H9 (cell line): ENCODE measurements around the gene C1orf159. TPM values are rescaled to one million over a fixed set of nuclear protein-coding genes. Genes with fewer than 3 reads are reported as not detected.

Source experiments
- DNase-seq: peaks from one replicate; pipeline ENCODE4 v3.0.0-alpha.2; 2017
- H2AFZ ChIP-seq: one replicate; pipeline ENCODE4 v1.6.1; 2013; ENCODE audit warnings: mild to moderate bottlenecking, low read length, control low read depth, moderate library complexity
- H2AK5ac ChIP-seq: 2 replicates; pipeline ENCODE4 v1.6.1; 2013; ENCODE audit warnings: low read length, control low read depth, mixed read lengths; ENCODE audit not compliant: insufficient read length
- H2BK120ac ChIP-seq: one replicate; pipeline ENCODE4 v1.6.1; 2013; ENCODE audit warnings: low read depth, mild to moderate bottlenecking, low read length, control low read depth, inconsistent platforms; ENCODE audit not compliant: poor library complexity, severe bottlenecking
- H2BK12ac ChIP-seq: 2 replicates; pipeline ENCODE4 v1.6.1; 2013; ENCODE audit warnings: low read length, control low read depth, mixed read lengths, low read depth; ENCODE audit not compliant: insufficient read length
- H2BK15ac ChIP-seq: 2 replicates; pipeline ENCODE4 v1.6.1; 2013; ENCODE audit warnings: low read depth, low read length, control low read depth
- H2BK20ac ChIP-seq: one replicate; pipeline ENCODE4 v1.6.1; 2013; ENCODE audit warnings: low read depth, mild to moderate bottlenecking, low read length, control low read depth, inconsistent platforms; ENCODE audit not compliant: poor library complexity, severe bottlenecking
- H2BK5ac ChIP-seq: 2 replicates; pipeline ENCODE4 v1.6.1; 2013; ENCODE audit warnings: low read length, control low read depth, mixed read lengths; ENCODE audit not compliant: insufficient read length
- H3K14ac ChIP-seq: 2 replicates; pipeline ENCODE4 v1.6.1; 2013; ENCODE audit warnings: low read length, control low read depth; ENCODE audit not compliant: insufficient read depth
- H3K18ac ChIP-seq: 2 replicates; pipeline ENCODE4 v1.6.1; 2013; ENCODE audit warnings: low read depth, mild to moderate bottlenecking, mixed read lengths, low read length, control low read depth; ENCODE audit not compliant: insufficient read length
- H3K23ac ChIP-seq: 2 replicates; pipeline ENCODE4 v1.6.1; 2013; ENCODE audit warnings: low read length, control low read depth, mixed read lengths, low read depth; ENCODE audit not compliant: insufficient read length
- H3K23me2 ChIP-seq: 2 replicates; pipeline ENCODE4 v1.6.1; 2013; ENCODE audit warnings: low read depth, mild to moderate bottlenecking, mixed read lengths, low read length, control low read depth; ENCODE audit not compliant: insufficient read length, poor library complexity, severe bottlenecking
- H3K27ac ChIP-seq: 2 replicates; pipeline ENCODE4 v1.5.1; 2013; ENCODE audit warnings: low read length, control low read depth, mixed read lengths, low read depth; ENCODE audit not compliant: insufficient read length
- H3K27me3 ChIP-seq: 2 replicates; pipeline ENCODE4 v1.6.1; 2013; ENCODE audit warnings: low read length, control low read depth, inconsistent platforms; ENCODE audit not compliant: insufficient read depth
- H3K4ac ChIP-seq: 2 replicates; pipeline ENCODE4 v1.6.1; 2013; ENCODE audit warnings: low read depth, mild to moderate bottlenecking, control low read depth, inconsistent platforms, low read length, moderate library complexity
- H3K4me1 ChIP-seq: 2 replicates; pipeline ENCODE4 v1.6.1; 2013; ENCODE audit warnings: low read length, control low read depth, inconsistent platforms; ENCODE audit not compliant: insufficient read depth
- H3K4me2 ChIP-seq: 2 replicates; pipeline ENCODE4 v1.6.1; 2013; ENCODE audit warnings: low read length, control low read depth, mixed read lengths; ENCODE audit not compliant: insufficient read length, insufficient read depth
- H3K56ac ChIP-seq: 2 replicates; pipeline ENCODE4 v1.6.1; 2013; ENCODE audit warnings: low read depth, mild to moderate bottlenecking, mixed read lengths, low read length, control low read depth; ENCODE audit not compliant: insufficient read length
- H3K79me1 ChIP-seq: 2 replicates; pipeline ENCODE4 v1.6.1; 2013; ENCODE audit warnings: low read depth, mild to moderate bottlenecking, moderate library complexity, low read length, control low read depth, inconsistent platforms; ENCODE audit not compliant: insufficient read depth, poor library complexity, severe bottlenecking
- H3K79me2 ChIP-seq: 2 replicates; pipeline ENCODE4 v1.6.1; 2013; ENCODE audit warnings: low read length, control low read depth, inconsistent platforms; ENCODE audit not compliant: insufficient read depth
- H3K9ac ChIP-seq: 2 replicates; pipeline ENCODE4 v1.6.1; 2013; ENCODE audit warnings: low read length, control low read depth, mixed read lengths; ENCODE audit not compliant: insufficient read length; ENCODE audit errors: extremely low read depth
- H3K9me3 ChIP-seq: one replicate; pipeline ENCODE4 v1.6.1; 2013; ENCODE audit warnings: low read depth, low read length, inconsistent platforms; ENCODE audit not compliant: control insufficient read depth
- H3T11ph ChIP-seq: one replicate; pipeline ENCODE4 v1.6.1; 2013; ENCODE audit warnings: mild to moderate bottlenecking, low read length, control low read depth, inconsistent platforms
- H4K20me1 ChIP-seq: one replicate; pipeline ENCODE4 v1.6.1; 2013; ENCODE audit not compliant: control insufficient read depth, insufficient read length, insufficient read depth
- H4K5ac ChIP-seq: 2 replicates; pipeline ENCODE4 v1.6.1; 2013; ENCODE audit warnings: low read depth, mild to moderate bottlenecking, mixed read lengths, low read length, control low read depth; ENCODE audit not compliant: insufficient read length
- H4K8ac ChIP-seq: replicated peaks from 2 replicates; pipeline ENCODE4 v1.6.1; 2013; ENCODE audit warnings: low read length, control low read depth, mixed read lengths, low read depth; ENCODE audit not compliant: insufficient read length
- H4K91ac ChIP-seq: 2 replicates; pipeline ENCODE4 v1.6.1; 2013; ENCODE audit warnings: low read depth, mild to moderate bottlenecking, moderate library complexity, mixed read lengths, low read length, control low read depth; ENCODE audit not compliant: insufficient read length
- H3K27ac Mint-ChIP-seq, 3 experiments: 2 replicates in 2 of 3; 3 replicates in 1 of 3; pipeline ENCODE4 v1.8.0; 2020 to 2021; ENCODE audit warnings: mixed read lengths in 3 of 3, mild to moderate bottlenecking in 1 of 3, moderate library complexity in 1 of 3
- H3K27me3 Mint-ChIP-seq: 2 replicates; pipeline ENCODE4 v1.8.0; 2021; ENCODE audit warnings: low read depth, mild to moderate bottlenecking, moderate library complexity, mixed read lengths
- H3K36me3 Mint-ChIP-seq, 3 experiments: 2 replicates in 2 of 3; 3 replicates in 1 of 3; pipeline ENCODE4 v1.8.0; 2020 to 2021; ENCODE audit warnings: low read depth in 3 of 3, mixed read lengths in 3 of 3; ENCODE audit not compliant: insufficient read depth in 1 of 3
- H3K4me1 Mint-ChIP-seq, 2 experiments: 2 replicates each; pipeline ENCODE4 v1.8.0; 2020; ENCODE audit warnings: mixed read lengths in 2 of 2
- H3K4me3 Mint-ChIP-seq, 2 experiments: 2 replicates in 1 of 2; 3 replicates in 1 of 2; pipeline ENCODE4 v1.8.0; 2020 to 2021; ENCODE audit warnings: mild to moderate bottlenecking in 2 of 2, mixed read lengths in 2 of 2, moderate library complexity in 1 of 2
- H3K9me3 Mint-ChIP-seq, 2 experiments: 2 replicates in 1 of 2; 3 replicates in 1 of 2; pipeline ENCODE4 v1.8.0; 2020; ENCODE audit warnings: mild to moderate bottlenecking in 2 of 2, mixed read lengths in 2 of 2, moderate library complexity in 1 of 2
- WGBS: extraction: QIAGEN DNeasy Blood & Tissue Kit; methylation state at CpG from one replicate; pipeline ENCODE4 v1.1.7; 2013; ENCODE audit warnings: missing lambda C conversion rate, low lambda C conversion rate, mixed read lengths; ENCODE audit not compliant: insufficient read length; ENCODE audit errors: extremely low coverage; 5-methylcytosine and 5-hydroxymethylcytosine counted together
- total RNA-seq: library from RNA; stranded (reverse); gene quantifications from 2 replicates; pipeline ENCODE4 v1.2.1, GENCODE V29; 2021
- TF ChIP-seq, protein P1 (sequence below): fragments of 200-600 bp; sonication (generic); conservative IDR thresholded peaks from 3 replicates; pipeline ENCODE4 v1.8.0; 2021; ENCODE audit warnings: antibody characterized with exemption, mild to moderate bottlenecking

The C1orf159 gene
- total RNA-seq, 1 experiment from 2014 or later, result 12.3 TPM

DNA sequence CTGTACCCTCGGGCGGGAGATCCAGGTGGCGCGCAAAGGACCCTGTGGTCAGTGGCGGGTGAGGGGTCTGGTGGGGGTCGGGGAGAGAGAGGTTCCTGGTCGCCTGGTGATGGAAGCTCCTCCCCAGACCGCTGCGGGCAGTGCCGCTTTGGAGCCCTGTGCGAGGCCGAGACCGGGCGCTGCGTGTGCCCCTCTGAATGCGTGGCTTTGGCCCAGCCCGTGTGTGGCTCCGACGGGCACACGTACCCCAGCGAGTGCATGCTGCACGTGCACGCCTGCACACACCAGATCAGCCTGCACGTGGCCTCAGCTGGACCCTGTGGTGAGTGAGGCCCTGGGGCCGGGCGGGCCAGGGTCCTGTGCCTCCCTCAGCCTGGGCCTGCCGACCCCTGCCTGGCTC is 72.5 kb downstream of the C1orf159 start:
- Histone ChIP-seq H3K9ac (no peak overlapping the region), H3K4me2 (no peak overlapping the region), H4K91ac (no peak overlapping the region), H4K20me1 (peaks cover 3% of the 10 kb centered on the region), H2AFZ (no peak overlapping the region), H3K56ac (no peak overlapping the region), H2BK15ac (no peak overlapping the region), H2BK5ac (no peak overlapping the region), H3K23ac (no peak overlapping the region), H3K79me1 (no peaks in the 10 kb centered on the region), H3K9me3 (no peaks in the 10 kb centered on the region), H3K27me3 (no peaks in the 10 kb centered on the region; the same call in 1 of the 2 replicates), H3K18ac (no peak overlapping the region), H2BK12ac (no peak overlapping the region), H3K4ac (no peak overlapping the region), H4K5ac (no peak overlapping the region), H2AK5ac (no peak overlapping the region), H3K27ac (no peak overlapping the region), H2BK20ac (no peak overlapping the region), H3K4me1 (no peaks in the 10 kb centered on the region), H3K79me2 (no peaks in the 10 kb centered on the region), H3K14ac (no peak overlapping the region), H4K8ac (no peak overlapping the region), H2BK120ac (no peak overlapping the region), H3T11ph (no peak overlapping the region), H3K23me2 (peaks cover 4% of the 10 kb centered on the region)
- peaks cover 7 to 14% of the 10 kb centered on the region in 2 experiments for H3K4me1 Mint-ChIP-seq
- TF ChIP-seq, protein P1, sequence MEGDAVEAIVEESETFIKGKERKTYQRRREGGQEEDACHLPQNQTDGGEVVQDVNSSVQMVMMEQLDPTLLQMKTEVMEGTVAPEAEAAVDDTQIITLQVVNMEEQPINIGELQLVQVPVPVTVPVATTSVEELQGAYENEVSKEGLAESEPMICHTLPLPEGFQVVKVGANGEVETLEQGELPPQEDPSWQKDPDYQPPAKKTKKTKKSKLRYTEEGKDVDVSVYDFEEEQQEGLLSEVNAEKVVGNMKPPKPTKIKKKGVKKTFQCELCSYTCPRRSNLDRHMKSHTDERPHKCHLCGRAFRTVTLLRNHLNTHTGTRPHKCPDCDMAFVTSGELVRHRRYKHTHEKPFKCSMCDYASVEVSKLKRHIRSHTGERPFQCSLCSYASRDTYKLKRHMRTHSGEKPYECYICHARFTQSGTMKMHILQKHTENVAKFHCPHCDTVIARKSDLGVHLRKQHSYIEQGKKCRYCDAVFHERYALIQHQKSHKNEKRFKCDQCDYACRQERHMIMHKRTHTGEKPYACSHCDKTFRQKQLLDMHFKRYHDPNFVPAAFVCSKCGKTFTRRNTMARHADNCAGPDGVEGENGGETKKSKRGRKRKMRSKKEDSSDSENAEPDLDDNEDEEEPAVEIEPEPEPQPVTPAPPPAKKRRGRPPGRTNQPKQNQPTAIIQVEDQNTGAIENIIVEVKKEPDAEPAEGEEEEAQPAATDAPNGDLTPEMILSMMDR, result no peak
- no peak overlapping the region for H3K27ac Mint-ChIP-seq
- WGBS, result no CpG with 5 or more reads among the region's 27 CpGs
- peaks cover 18% of the 10 kb centered on the region for H3K27me3 Mint-ChIP-seq
- H3K36me3 Mint-ChIP-seq, result peaks cover 9 to 47% (median 40%) of the 10 kb centered on the region in 3 experiments
- H3K9me3 Mint-ChIP-seq, result no peaks in the 10 kb centered on the region; a peak in 1 of 5 replicates
- no peak for DNase-seq
- H3K4me3 Mint-ChIP-seq, result no peak overlapping the region; a peak in 1 of 5 replicates
